Heart right ventricle (tissue), 16 donors: ENCODE results near the gene HDAC5. TPM values are rescaled to one million over a fixed set of nuclear protein-coding genes. Genes with fewer than 3 reads are reported as not detected.

ENCODE experiments used
- ATAC-seq, 8 donors: fragments of 200-7000 bp; cut with Tn5 transposase; one replicate each; pipeline ENCODE4 v1.9.1; 2020; ENCODE audit warnings: mild to moderate bottlenecking in 8 of 8, moderate library complexity in 8 of 8, moderate number of reproducible peaks in 1 of 8
- DNase-seq, 2 donors: peaks; one replicate each; pipeline ENCODE4 v3.0.0-alpha.2; 2020
- H3K27ac ChIP-seq, 10 donors: fragments of 200-600 bp; sonication (generic) in 2 of 10; one replicate each; pipeline versions ENCODE4 v1.5.0 to v1.8.0; 2020 to 2022; ENCODE audit warnings: mild to moderate bottlenecking in 3 of 10
- H3K27me3 ChIP-seq, 7 donors: fragments of 200-600 bp; one replicate each; pipeline ENCODE4 v1.8.0; 2021 to 2022; ENCODE audit warnings: mild to moderate bottlenecking in 2 of 7
- H3K36me3 ChIP-seq, 9 donors: fragments of 200-600 bp; sonication (generic) in 1 of 9; one replicate each; pipeline versions ENCODE4 v1.5.0 to v1.8.0; 2020 to 2022; ENCODE audit warnings: mild to moderate bottlenecking in 2 of 9
- H3K4me1 ChIP-seq, 9 donors: fragments of 200-600 bp; sonication (generic) in 1 of 9; one replicate each; pipeline versions ENCODE4 v1.5.0 to v1.8.0; 2020 to 2022; ENCODE audit warnings: mild to moderate bottlenecking in 4 of 9
- H3K4me3 ChIP-seq, 10 donors: fragments of 200-600 bp; sonication (generic) in 2 of 10; one replicate each; pipeline versions ENCODE4 v1.5.0 to v1.8.0; 2020 to 2022; ENCODE audit warnings: mild to moderate bottlenecking in 7 of 10, moderate library complexity in 2 of 10
- H3K9me3 ChIP-seq, 11 donors: fragments of 200-600 bp in 10 of 11; sonication (generic) in 2 of 11; one replicate each; pipeline versions ENCODE4 v1.5.0 to v1.8.0; 2013 to 2022; ENCODE audit warnings: mild to moderate bottlenecking in 2 of 11, control low read depth in 1 of 11, moderate library complexity in 1 of 11
- WGBS, 2 donors: extraction: QIAGEN DNeasy Blood & Tissue Kit; methylation state at CpG; one replicate each; pipeline ENCODE4 v1.1.7; 2013; ENCODE audit warnings: inconsistent platforms in 1 of 2; 5-methylcytosine and 5-hydroxymethylcytosine counted together
- intact Hi-C, 10 donors: fragments of 100-400 bp; cut with DNase I; formaldehyde crosslinking; loops; one replicate each; pipeline versions ENCODE4 v1.11.1 to v1.14.2; 2022
- polyA plus RNA-seq, 2 donors: library from polyadenylated mRNA; stranded (reverse); fragments of 200-250 nt; gene quantifications; one replicate each; pipeline ENCODE4 v1.2.3, GENCODE V29; 2013
- total RNA-seq, 10 donors: library from RNA; stranded (reverse); fragmentation: NEBNext Ultra II Directional in 3 of 10; extraction: Animal tissue kit (Norgen Biotek cat#: 25700) in 3 of 10; gene quantifications; one replicate each; pipeline versions ENCODE4 v1.2.1 to v1.2.4, GENCODE V29; 2021 to 2023
- TF ChIP-seq, protein P1 (sequence below), 9 donors: fragments of 200-600 bp; sonication (generic) in 2 of 9; IDR thresholded peaks; one replicate each; pipeline versions ENCODE4 v1.5.0 to v1.8.0; 2021 to 2022; ENCODE audit warnings: antibody characterized with exemption in 9 of 9, mild to moderate bottlenecking in 5 of 9, moderate library complexity in 1 of 9
- donor health status: Arrhythmogenic right ventricular cardiomyopathy.
- donor health status: ischemic (EF 13 %, LVEDD 7.1; RV severe dilation, severe dysfunction).
- donor health status: healthy with polysubstance abuse.
- donor health status: DM: no; HTN: yes; CAD: no.
- donor health status: DM: no; HTN: no; CAD: no.
- donor health status: ischemic (EF 25% LVEDD 6.9; RV normal size, moderate dysfunction).
- donor health status: ischemic (EF 25% LVEDD 5.7; RV mildly dilated, moderate dysfunction).
- donor health status: healthy.
- donor health status: DM: yes; HTN: yes; CAD: no.
- donor health status: Ischemic cardiomyopathy.
- donor health status: ischemic (EF 35%, LVEDD 5.7; RV mildly dilated, moderate dysfunction).
- donor health status: nonischemic (EF 11% LVEDD 7.7; RV severe dilation, severe dysfunction).
- donor health status: DM: yes; HTN: yes; CAD: no.
- donor health status: PGD.
- donor health status: ischemic (EF 29% LVEDD 5.4; RV normal size, mild dysfunction).
- donor health status: nonischemic (EF 23%, LVEDD 6.1; RV moderate dilation, normal function).

HDAC5 gene
- total and polyA plus RNA-seq, 12 donors: 55.2 to 85.4 (median 65.5) TPM

GRCh38 chr17:44069974-44070454, 53.4 kb downstream of the HDAC5 start:
- peaks cover 9 to 64% (median 36%) of the 10 kb centered on the region in 9 donors for H3K4me1 ChIP-seq
- H3K36me3 ChIP-seq: peaks cover 0 to 21% (median 0%) of the 10 kb centered on the region in 9 donors
- H3K4me3 ChIP-seq: peak overlapping the region; percentile 26 to 81 (median 70)
- TF ChIP-seq, protein P1, sequence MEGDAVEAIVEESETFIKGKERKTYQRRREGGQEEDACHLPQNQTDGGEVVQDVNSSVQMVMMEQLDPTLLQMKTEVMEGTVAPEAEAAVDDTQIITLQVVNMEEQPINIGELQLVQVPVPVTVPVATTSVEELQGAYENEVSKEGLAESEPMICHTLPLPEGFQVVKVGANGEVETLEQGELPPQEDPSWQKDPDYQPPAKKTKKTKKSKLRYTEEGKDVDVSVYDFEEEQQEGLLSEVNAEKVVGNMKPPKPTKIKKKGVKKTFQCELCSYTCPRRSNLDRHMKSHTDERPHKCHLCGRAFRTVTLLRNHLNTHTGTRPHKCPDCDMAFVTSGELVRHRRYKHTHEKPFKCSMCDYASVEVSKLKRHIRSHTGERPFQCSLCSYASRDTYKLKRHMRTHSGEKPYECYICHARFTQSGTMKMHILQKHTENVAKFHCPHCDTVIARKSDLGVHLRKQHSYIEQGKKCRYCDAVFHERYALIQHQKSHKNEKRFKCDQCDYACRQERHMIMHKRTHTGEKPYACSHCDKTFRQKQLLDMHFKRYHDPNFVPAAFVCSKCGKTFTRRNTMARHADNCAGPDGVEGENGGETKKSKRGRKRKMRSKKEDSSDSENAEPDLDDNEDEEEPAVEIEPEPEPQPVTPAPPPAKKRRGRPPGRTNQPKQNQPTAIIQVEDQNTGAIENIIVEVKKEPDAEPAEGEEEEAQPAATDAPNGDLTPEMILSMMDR (IDR thresholded peaks at IDR 0.05): no peak
- DNase-seq: no peak
- intact Hi-C loops: loop anchor here in 6 of 10 donors (1.0 to 5.0 kb wide), 6 partner anchors 27 to 58 kb away; partner anchors contain the start of genes HDAC5 (in 3 of the 6) and TMEM101 (in 2 of the 6)
- peak overlapping the region in 9 of 10 donors; percentile 79 to 94 (median 89) for H3K27ac ChIP-seq
- 18 to 28% methylated on average over 7 of the region's 7 CpGs for WGBS, 2 donors
- no peaks in the 10 kb centered on the region for H3K9me3 ChIP-seq
- peak in 3 of 8 donors; percentile 0 to 4 (median 0) for ATAC-seq
- H3K27me3 ChIP-seq: no peaks in the 10 kb centered on the region

GRCh38 chr17:44067545-44067940, 55.9 kb downstream of the HDAC5 start:
- peak overlapping the region in 6 of 10 donors; percentile 92 to 96 (median 94) for H3K27ac ChIP-seq
- H3K4me1 ChIP-seq: peaks cover 9 to 62% (median 40%) of the 10 kb centered on the region in 9 donors

DNA sequence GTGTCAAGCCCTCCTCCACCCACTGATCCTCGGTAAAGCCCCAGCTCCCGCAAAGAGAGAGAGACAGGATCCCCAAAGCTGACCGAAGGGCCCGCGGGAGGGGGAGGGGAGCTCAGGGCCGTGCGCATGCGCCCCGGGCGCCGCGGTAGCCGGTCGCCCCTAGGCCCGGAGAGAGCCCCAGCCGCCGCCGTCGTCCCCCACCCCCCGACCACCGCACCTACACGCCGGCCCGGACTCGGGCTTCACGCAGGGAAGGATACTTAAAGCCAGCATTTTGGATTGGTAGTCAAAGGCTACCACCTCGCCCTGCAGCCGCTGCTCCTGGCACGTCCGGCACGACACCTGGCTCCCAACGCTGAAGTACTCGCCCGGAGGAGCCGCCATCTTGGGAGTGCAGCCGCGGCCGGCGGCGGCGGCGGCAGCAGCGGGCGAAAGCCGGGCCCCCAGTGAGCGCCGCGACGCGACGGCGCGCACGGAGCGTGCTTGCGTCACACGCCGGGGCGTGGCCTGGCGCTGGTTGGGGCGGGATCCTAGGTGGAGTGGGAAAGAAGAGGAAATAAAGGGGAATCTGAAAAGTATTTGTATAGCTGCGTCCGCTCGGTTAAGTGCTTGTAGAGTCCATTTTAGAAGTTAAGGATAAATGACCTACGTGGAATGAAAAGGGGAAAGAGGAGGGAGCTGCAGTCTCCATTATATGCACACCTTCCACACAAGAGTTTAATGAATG, 57.1 kb downstream of the HDAC5 start, which contains the start of gene LSM12:
Gene LSM12 (minus strand): TSS at position 468 of the 727 bp plus-strand sequence. CDS start 84 bp downstream, at position 384.
- DNase-seq (peak; percentile 89 to 93), ATAC-seq (peak; percentile 69 to 87 (median 80))
- Histone ChIP-seq H3K36me3 (peaks cover 0 to 35% (median 5%) of the 10 kb centered on the region in 9 donors), H3K4me1 (peaks cover 4 to 53% (median 30%) of the 10 kb centered on the region in 9 donors), H3K9me3 (no peaks in the 10 kb centered on the region), H3K27me3 (no peaks in the 10 kb centered on the region), H3K27ac (peak within 1 kb of the TSS; percentile 87 to 96 (median 94)), H3K4me3 (peak within 1 kb of the TSS; percentile 74 to 91 (median 78))
- TF ChIP-seq, protein P1 (IDR thresholded peaks at IDR 0.05): no peak
- intact Hi-C loops: loop anchor here in 2 of 10 donors (2.0 to 5.0 kb wide), 2 partner anchors 44 to 56 kb away; partner anchors contain the start of gene HDAC5 (in 1 of the 2)
- WGBS, 2 donors: 0% methylated on average over 64 to 65 of the region's 65 CpGs

More at GRCh38 chr17:44067545-44067940, 55.9 kb downstream of the HDAC5 start:
- intact Hi-C loops: loop anchor here in 2 of 10 donors (2.0 to 5.0 kb wide), 2 partner anchors 43 to 55 kb away; partner anchors contain the start of gene HDAC5 (in 1 of the 2)
- TF ChIP-seq, protein P1 (IDR thresholded peaks at IDR 0.05): no peak
- H3K4me3 ChIP-seq: no peak overlapping the region
- WGBS, 2 donors: 87 to 88% methylated on average over 9 of the region's 9 CpGs
- peaks cover 0 to 23% (median 2%) of the 10 kb centered on the region in 9 donors for H3K36me3 ChIP-seq
- ATAC-seq: no peak
- no peaks in the 10 kb centered on the region for H3K9me3 ChIP-seq
- no peaks in the 10 kb centered on the region for H3K27me3 ChIP-seq
- no peak for DNase-seq

GRCh38 chr17:44065668-44066203, 57.7 kb downstream of the HDAC5 start:
- intact Hi-C loops: loop anchor here in 2 of 10 donors (2.0 to 5.0 kb wide), 2 partner anchors 45 to 57 kb away; partner anchors contain the start of gene HDAC5 (in 1 of the 2)

More at GRCh38 chr17:44065668-44066203, 57.7 kb downstream of the HDAC5 start:
- Histone ChIP-seq H3K9me3 (no peaks in the 10 kb centered on the region), H3K4me1 (peaks cover 4 to 51% (median 30%) of the 10 kb centered on the region in 9 donors), H3K27me3 (no peaks in the 10 kb centered on the region), H3K36me3 (peaks cover 0 to 41% (median 5%) of the 10 kb centered on the region in 9 donors), H3K27ac (peak overlapping the region; percentile 87 to 96 (median 94)), H3K4me3 (peak overlapping the region; percentile 74 to 91 (median 78))
- WGBS, 2 donors: 2 to 5% methylated on average over 9 of the region's 9 CpGs
- TF ChIP-seq, protein P1 (IDR thresholded peaks at IDR 0.05): no peak
- DNase-seq (no peak), ATAC-seq (no peak)
